UCSD-AML1 (cell line): ENCODE results near the gene BLZF1.
"Not testable (repeated sequence)": the region's sequence is repeated elsewhere in the genome, so short reads cannot be mapped to it uniquely, and the experiment has no call there.

ENCODE experiments used
- DNase-seq: peaks from one replicate; lab custom pipeline; 2025; ENCODE audit not compliant: unreplicated experiment; lab: John Stamatoyannopoulos, UW

BLZF1 gene

DNA sequence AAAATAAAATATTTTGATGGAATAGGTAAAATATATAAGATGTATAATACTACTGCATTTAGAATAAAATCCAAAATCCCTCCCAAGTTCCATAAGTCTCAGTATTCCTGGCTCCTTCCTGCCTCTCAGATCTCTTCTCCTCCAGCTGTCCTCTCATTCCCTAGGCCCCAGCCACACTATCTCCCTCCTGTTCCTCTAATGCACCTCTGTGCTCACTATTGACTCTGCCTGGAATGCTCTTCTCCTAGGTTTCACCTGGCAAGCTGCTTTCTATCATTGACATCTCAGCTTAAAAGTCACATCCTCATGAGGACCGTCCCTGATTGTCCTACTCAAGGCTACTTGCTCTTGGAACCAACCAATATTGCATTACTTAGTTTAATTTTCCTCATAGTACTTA is 7.6 kb upstream of the BLZF1 start:
- no peak for DNase-seq

GRCh38 chr1:169361281-169361680 is 6.7 kb upstream of the BLZF1 start:
- no peak for DNase-seq

- DNase-seq: no peak
These were observed 4.8 kb upstream of the BLZF1 start for GRCh38 chr1:169363046-169363730.

GRCh38 chr1:169364948-169365347 is 3.0 kb upstream of the BLZF1 start:
- DNase-seq: no peak

DNA sequence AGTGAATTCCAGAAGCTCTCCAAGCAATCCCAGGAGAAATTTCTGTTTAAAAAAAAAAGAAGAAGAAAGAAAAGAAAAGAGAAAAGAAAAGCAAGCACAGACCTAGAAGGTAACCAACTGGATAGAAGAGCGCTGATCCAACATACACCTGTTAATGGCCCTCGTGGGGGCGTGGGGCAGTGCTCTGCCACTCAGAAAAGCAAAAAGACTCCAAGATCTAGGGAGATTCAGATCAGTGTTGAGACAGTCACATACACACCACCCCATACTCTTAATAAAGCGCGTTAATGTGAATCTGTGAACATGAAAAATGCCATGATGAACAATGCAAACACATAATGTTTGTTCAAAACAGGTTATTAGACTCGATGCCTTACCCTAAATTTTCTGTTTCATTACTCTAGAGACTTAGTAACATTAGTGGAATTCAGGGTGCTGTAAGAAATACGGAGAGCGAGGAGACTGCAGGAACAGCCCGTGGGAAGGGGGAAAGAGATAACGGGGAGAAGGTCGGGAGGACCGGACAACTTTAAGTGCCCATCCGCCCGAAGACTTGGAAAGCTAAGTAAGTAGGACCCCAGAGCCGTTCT is 804 bp upstream of the BLZF1 start:
- DNase-seq: no peak

- peak; percentile 58 for DNase-seq
These were observed 393 bp downstream of the BLZF1 start for GRCh38 chr1:169368406-169368769.

DNA sequence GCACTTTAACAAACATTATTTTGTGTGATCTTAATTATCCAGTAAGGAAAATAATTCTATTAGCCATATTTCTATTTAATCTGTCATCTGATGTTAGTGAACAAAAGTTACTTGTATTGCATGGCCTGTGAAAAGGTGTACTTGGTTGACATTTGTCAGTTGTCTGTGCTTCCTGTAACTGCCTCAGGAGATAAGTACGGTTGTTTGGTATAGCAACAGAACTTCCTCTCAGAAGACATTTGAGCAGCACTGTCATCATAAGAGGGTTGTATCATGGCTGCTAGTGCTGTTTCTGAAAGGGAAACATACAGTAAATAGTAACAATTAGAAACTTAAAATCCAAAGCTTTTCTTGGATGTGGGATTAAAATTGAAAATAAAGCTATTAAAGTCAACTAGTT is 3.4 kb downstream of the BLZF1 start:
- no peak for DNase-seq

GRCh38 chr1:169381162-169381561 is 13.2 kb downstream of the BLZF1 start:
- DNase-seq: no peak

DNA sequence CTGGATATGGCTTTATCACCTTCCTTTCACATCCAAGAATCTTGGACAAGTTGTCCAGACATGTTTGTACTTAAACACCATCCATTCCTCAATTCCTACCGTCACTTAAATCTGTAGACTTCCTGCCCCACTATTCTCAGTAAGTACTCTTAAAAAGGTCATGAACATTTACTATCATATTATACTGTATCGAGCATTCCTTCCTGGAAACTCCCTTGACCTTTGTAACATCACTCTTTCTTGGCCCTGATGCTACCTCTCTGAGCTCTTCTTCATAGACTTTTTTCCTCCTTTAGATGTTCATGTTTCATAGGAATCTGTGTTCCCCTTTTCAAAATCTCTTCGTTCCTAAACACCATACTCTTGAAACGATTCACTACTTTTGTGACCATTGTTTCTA is 15.5 kb downstream of the BLZF1 start:
- no peak for DNase-seq

GRCh38 chr1:169387399-169387798 is 19.4 kb downstream of the BLZF1 start:
- DNase-seq: no peak

GRCh38 chr1:169390303-169390702 is 22.3 kb downstream of the BLZF1 start:
- DNase-seq: no peak

- DNase-seq: no peak
These were observed 24.4 kb downstream of the BLZF1 start for GRCh38 chr1:169392406-169392805.

GRCh38 chr1:169395955-169396354 is 28.0 kb downstream of the BLZF1 start:
- DNase-seq: no peak

DNA sequence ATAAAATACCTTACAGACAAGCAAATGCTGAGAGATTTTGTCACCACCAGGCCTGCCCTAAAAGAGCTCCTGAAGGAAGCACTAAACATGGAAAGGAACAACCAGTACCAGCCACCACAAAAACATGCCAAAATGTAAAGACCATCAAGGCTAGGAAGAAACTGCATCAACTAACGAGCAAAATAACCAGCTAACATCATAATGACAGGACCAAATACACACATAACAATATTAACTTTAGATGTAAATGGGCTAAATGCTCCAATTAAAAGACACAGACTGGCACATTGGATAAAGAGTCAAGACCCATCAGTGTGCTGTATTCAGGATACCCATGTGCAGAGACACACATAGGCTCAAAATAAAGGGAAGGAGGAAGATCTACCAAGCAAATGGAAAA is 34.6 kb downstream of the BLZF1 start:
- DNase-seq: not testable (repeated sequence)

DNA sequence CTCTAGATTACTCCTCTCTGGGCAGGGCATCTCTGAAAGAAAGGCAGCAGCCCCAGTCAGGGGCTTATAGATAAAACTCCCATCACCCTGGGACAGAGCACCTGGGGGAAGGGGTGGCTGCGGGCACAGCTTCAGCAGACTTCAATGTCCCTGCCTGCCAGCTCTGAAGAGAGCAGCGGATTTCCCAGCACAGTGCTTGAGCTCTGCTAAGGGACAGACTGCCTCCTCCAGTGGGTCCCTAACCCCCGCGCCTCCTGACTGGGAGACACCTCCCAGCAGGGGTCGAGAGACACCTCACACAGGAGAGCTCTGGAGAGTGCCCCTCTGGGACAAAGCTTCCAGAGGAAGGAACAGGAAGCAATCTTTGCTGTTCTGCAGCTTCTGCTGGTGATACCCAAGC is 40.3 kb downstream of the BLZF1 start:
- not testable (repeated sequence) for DNase-seq

DNA sequence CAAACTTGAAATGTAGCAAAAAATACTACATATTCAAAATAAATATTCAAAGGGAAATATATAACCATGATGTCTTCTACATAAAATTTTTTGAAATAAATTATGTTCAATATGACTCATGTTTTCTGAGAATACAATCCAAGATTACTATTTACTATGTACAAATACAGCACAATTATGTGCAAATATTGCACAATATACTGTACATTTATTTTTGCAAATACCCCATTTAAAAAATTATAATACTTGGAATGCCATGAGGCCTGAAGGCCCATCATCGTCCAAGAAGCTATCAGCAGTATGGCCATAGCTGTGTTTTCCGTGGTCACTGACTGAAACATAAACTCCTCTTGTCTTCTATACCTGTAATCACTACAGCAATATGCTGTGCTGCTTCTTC is 47.0 kb downstream of the BLZF1 start:
- no peak for DNase-seq

DNA sequence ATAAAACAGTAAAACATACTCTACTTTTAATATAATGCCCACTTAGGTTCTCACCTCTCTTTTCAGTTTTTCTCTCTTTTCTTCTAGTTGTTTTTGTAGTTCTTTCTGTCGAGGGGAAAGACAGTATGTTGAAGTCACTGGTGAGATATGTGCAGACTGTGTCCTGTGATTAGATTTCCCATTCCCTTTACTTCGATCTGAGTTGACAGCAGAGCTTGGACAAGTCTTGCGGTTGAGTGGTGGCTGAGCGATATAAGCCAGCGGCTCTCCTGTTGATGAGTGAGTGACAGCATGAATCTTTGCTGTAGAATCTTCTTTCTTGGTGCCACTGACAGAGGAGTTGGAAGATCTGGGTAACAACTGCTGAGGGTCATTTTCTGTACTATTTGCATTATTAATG is 53.3 kb downstream of the BLZF1 start:
- no peak for DNase-seq

- DNase-seq: no peak
These were observed 58.2 kb downstream of the BLZF1 start for GRCh38 chr1:169426174-169426705.

DNA sequence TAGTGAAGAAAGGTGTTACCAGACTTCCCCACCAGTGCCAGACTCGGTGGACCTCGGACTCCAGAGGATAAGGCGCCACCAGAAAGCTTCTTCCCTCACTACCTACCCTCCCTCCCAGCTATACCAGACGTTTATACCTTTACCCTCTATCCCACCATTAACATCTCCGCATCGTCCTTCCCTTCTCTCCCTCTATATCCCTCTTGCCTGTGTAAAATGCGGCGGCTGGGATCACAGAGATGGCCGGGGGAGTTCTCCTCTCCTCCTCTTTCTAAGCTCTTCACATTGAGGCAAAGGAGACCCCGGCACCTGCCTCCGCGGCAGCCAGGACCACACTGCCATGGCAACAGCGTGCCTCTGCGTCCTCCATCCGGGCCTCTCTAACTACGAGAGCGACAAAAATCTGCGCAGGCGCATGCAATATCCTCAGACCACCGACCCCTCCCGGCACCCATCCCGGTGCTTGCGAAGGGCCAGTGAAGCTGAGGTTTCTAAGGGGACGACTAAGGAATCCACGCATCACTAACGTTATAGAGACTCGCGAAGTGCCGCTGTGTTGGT is 59.2 kb downstream of the BLZF1 start, which contains the start of gene CCDC181:
TSS of gene CCDC181 (minus strand) at position 394 of the 561 bp plus-strand sequence. CDS start 2,547 bp downstream, outside the sequence.
- no peak for DNase-seq
